Measurements from ENCODE around the gene NCAPH2.
"Not testable (repeated sequence)": the region's sequence is repeated elsewhere in the genome, so short reads cannot be mapped to it uniquely, and the experiment has no call there.

- not testable (repeated sequence) for TF ChIP-seq ISL1 (CRISPR knock-in tag; IDR thresholded peaks at IDR 0.05); ZFP30 (CRISPR knock-in tag; IDR thresholded peaks at IDR 0.05); TCF4 (CRISPR knock-in tag; IDR thresholded peaks at IDR 0.05; ENCODE audit: borderline replicate concordance); CSRNP3 (CRISPR knock-in tag; IDR thresholded peaks at IDR 0.05); ZNF565 (CRISPR knock-in tag; conservative IDR thresholded peaks at IDR 0.05; ENCODE audit: low read depth); TOX (CRISPR knock-in tag; IDR thresholded peaks at IDR 0.05; ENCODE audit: borderline replicate concordance); CSDC2 (CRISPR knock-in tag; IDR thresholded peaks at IDR 0.05); PPARA (CRISPR knock-in tag; IDR thresholded peaks at IDR 0.05; ENCODE audit: borderline replicate concordance); ZNF8 (CRISPR knock-in tag; IDR thresholded peaks at IDR 0.05); ARNTL (CRISPR knock-in tag; IDR thresholded peaks at IDR 0.05; ENCODE audit: borderline replicate concordance, low read depth); ZFP3 (CRISPR knock-in tag; IDR thresholded peaks at IDR 0.05); BACH2 (CRISPR knock-in tag; IDR thresholded peaks at IDR 0.05; ENCODE audit: borderline replicate concordance)
- TF ChIP-seq, protein P1, sequence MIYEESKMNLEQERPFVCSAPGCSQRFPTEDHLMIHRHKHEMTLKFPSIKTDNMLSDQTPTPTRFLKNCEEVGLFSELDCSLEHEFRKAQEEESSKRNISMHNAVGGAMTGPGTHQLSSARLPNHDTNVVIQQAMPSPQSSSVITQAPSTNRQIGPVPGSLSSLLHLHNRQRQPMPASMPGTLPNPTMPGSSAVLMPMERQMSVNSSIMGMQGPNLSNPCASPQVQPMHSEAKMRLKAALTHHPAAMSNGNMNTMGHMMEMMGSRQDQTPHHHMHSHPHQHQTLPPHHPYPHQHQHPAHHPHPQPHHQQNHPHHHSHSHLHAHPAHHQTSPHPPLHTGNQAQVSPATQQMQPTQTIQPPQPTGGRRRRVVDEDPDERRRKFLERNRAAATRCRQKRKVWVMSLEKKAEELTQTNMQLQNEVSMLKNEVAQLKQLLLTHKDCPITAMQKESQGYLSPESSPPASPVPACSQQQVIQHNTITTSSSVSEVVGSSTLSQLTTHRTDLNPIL (CRISPR knock-in tag; IDR thresholded peaks at IDR 0.05; ENCODE audit: low read depth): not testable (repeated sequence)
- TF ChIP-seq, protein P2, sequence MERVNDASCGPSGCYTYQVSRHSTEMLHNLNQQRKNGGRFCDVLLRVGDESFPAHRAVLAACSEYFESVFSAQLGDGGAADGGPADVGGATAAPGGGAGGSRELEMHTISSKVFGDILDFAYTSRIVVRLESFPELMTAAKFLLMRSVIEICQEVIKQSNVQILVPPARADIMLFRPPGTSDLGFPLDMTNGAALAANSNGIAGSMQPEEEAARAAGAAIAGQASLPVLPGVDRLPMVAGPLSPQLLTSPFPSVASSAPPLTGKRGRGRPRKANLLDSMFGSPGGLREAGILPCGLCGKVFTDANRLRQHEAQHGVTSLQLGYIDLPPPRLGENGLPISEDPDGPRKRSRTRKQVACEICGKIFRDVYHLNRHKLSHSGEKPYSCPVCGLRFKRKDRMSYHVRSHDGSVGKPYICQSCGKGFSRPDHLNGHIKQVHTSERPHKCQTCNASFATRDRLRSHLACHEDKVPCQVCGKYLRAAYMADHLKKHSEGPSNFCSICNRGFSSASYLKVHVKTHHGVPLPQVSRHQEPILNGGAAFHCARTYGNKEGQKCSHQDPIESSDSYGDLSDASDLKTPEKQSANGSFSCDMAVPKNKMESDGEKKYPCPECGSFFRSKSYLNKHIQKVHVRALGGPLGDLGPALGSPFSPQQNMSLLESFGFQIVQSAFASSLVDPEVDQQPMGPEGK (CRISPR knock-in tag; IDR thresholded peaks at IDR 0.05; ENCODE audit: borderline replicate concordance): not testable (repeated sequence)
These were observed 12.2 kb downstream of the NCAPH2 start for GRCh38 chr22:50520184-50520583.

Measured in SK-N-SH treated with all-trans-retinoic acid at 6 μM for 48 hours (cell line).